ENCODE data around the gene PEX1. TPM values are rescaled to one million over a fixed set of nuclear protein-coding genes. Genes with fewer than 3 reads are reported as not detected.
A peak's percentile ranks its signal among the peaks of the same experiment; 100 is the strongest.
"Not testable (repeated sequence)": the region's sequence is repeated elsewhere in the genome, so short reads cannot be mapped to it uniquely, and the experiment has no call there.

PEX1 gene
- total and polyA plus RNA-seq, 12 donors = 4.1 to 19.8 (median 14.9) TPM

DNA sequence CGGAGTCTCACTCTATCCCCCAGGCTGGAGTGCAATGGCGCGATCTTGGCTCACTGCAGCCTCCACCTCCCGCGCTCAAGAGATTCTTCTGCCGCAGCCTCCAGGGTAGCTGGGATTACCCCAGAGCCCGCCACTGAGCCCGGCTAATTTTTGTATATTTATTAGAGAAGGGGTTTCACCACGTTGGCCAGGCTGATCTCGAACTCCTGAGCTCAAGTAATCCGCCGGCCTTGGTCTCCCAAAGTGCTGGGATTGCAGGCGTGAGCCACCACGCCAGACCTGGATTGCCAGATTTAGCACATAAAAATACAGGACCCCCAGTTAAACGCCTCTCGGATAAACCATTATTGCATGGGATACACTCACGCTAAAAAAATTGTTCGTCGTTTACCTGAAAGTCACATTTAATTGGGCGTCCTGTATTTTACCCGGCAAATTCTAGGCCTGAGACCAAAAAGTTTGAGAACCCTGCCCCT, 81.4 kb downstream of the PEX1 start:
- Histone ChIP-seq H3K4me3 (peak overlapping the region in 9 of 10 donors; percentile 75 to 100 (median 96)), H3K36me3 (peaks cover 0 to 33% (median 19%) of the 10 kb centered on the region in 9 donors), H3K9me3 (no peaks in the 10 kb centered on the region), H3K4me1 (peaks cover 0 to 16% (median 13%) of the 10 kb centered on the region in 9 donors), H3K27me3 (no peaks in the 10 kb centered on the region), H3K27ac (peak overlapping the region; percentile 67 to 99 (median 96))
- ATAC-seq (peak in 3 of 8 donors; percentile 3 to 28 (median 9)), DNase-seq (no peak)
- 54 to 56% methylated on average over 21 of the region's 21 CpGs for WGBS, 2 donors
- TF ChIP-seq, protein P1, sequence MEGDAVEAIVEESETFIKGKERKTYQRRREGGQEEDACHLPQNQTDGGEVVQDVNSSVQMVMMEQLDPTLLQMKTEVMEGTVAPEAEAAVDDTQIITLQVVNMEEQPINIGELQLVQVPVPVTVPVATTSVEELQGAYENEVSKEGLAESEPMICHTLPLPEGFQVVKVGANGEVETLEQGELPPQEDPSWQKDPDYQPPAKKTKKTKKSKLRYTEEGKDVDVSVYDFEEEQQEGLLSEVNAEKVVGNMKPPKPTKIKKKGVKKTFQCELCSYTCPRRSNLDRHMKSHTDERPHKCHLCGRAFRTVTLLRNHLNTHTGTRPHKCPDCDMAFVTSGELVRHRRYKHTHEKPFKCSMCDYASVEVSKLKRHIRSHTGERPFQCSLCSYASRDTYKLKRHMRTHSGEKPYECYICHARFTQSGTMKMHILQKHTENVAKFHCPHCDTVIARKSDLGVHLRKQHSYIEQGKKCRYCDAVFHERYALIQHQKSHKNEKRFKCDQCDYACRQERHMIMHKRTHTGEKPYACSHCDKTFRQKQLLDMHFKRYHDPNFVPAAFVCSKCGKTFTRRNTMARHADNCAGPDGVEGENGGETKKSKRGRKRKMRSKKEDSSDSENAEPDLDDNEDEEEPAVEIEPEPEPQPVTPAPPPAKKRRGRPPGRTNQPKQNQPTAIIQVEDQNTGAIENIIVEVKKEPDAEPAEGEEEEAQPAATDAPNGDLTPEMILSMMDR (IDR thresholded peaks at IDR 0.05) = no peak
- intact Hi-C loops (cut with DNase I) = loop anchor here in 7 of 10 donors (1.0 to 10.0 kb wide), 10 partner anchors 22 to 572 kb away; partner anchors contain the start of genes ANKIB1 (in 5 of the 7), KRIT1 (in 5 of the 7), CYP51A1 (in 3 of the 7) and LRRD1 (in 3 of the 7)

DNA sequence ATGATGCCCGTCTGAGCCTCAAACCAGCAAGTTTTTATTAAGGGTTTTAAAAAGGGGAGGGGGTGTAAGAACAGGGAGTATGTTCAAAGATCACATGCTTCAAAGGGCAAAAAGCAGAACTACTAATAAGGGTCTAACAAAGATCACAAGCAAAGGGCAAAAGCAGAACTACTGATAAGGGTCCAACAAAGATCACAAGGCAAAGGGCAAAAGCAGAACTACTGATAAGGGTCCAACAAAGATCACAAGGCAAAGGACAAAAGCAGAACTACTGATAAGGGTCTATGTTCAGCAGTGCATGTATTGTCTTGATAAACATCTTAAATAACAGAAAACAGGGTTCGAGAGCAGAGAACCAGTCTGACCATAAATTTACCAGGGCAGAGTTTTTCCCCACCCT, 85.6 kb downstream of the PEX1 start:
- intact Hi-C loops (cut with DNase I) = loop anchor here in 3 of 10 donors (10.0 kb wide), 3 partner anchors 198 to 568 kb away; partner anchors contain the start of genes ANKIB1 (in 1 of the 3), KRIT1 (in 1 of the 3) and LRRD1 (in 1 of the 3)
- not testable (repeated sequence) for DNase-seq, H3K9me3 ChIP-seq, H3K27me3 ChIP-seq, ATAC-seq, H3K36me3 ChIP-seq, H3K27ac ChIP-seq, H3K4me1 ChIP-seq, H3K4me3 ChIP-seq
- WGBS, 2 donors = 84 to 96% methylated on average over 2 of the region's 2 CpGs

DNA sequence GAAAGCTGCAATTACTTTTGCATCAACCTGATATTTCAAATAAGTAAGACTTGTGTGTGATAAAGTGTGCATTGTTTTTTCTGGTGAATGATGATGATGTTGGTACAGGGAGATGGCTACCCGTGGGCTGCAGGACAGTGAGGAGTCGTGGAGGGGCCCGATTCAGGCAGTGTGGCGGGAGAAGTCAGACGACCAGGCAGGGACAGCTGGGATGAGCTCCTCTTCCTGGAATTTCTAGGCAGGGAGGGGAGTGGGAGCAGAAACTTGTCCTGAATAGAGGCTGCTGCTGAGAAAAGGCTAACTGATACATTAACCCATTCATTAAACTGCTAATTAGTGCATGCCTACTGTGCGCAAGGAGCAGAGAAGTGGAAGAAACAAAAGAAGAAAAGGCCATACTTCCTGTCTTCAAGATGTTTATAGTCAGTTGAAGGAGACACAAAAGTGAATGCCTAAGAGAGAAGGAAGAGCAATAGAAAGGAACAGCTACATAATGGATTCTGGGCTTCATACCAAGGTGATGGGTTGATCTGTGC, 90.3 kb downstream of the PEX1 start:
- Histone ChIP-seq H3K9me3 (no peaks in the 10 kb centered on the region), H3K4me1 (no peaks in the 10 kb centered on the region), H3K27me3 (peaks cover 0 to 4% (median 0%) of the 10 kb centered on the region in 7 donors), H3K27ac (no peak overlapping the region), H3K4me3 (no peak overlapping the region), H3K36me3 (no peaks in the 10 kb centered on the region)
- ATAC-seq (no peak), DNase-seq (no peak)
- TF ChIP-seq, protein P1 (IDR thresholded peaks at IDR 0.05) = no peak
- WGBS, 2 donors = 49 to 64% methylated on average over 6 of the region's 6 CpGs
- intact Hi-C loops (cut with DNase I) = no loop called here

Other genes with a start within 250 kb of the PEX1 start
- gene GATAD1, start 81.0 kb downstream of the PEX1 start, total RNA-seq = 10 to 100 TPM; 10.0 to 16.8 (median 14.2) TPM
- gene GATAD1, start 81.0 kb downstream of the PEX1 start, polyA plus RNA-seq = 10 to 100 TPM; 10.0 to 25.2 TPM
- not detected for gene ERVW-1, start 50.6 kb downstream of the PEX1 start, total RNA-seq
- under 1 TPM in 1 of 2 donors, not detected in 1; 0.15 TPM for gene ERVW-1, start 50.6 kb downstream of the PEX1 start, polyA plus RNA-seq
- gene RBM48, start 275 bp upstream of the PEX1 start, total RNA-seq = 10 to 100 TPM in 8 of 10 donors, 1 to 10 TPM in 2; 9.4 to 17.3 (median 10.2) TPM
- gene RBM48, start 275 bp upstream of the PEX1 start, polyA plus RNA-seq = 1 to 10 TPM; 6.7 to 6.8 TPM
- gene FAM133B, start 61.9 kb upstream of the PEX1 start, total RNA-seq = 10 to 100 TPM in 4 of 10 donors, 1 to 10 TPM in 6; 8.0 to 16.1 (median 9.8) TPM
- gene FAM133B, start 61.9 kb upstream of the PEX1 start, polyA plus RNA-seq = 10 to 100 TPM in 1 of 2 donors, 1 to 10 TPM in 1; 8.4 to 37.0 TPM

All from heart right ventricle (tissue), 16 donors.